D721Med (cell line): ENCODE results near the gene MAP1S.

Experiments
- DNase-seq: peaks from one replicate; pipeline ENCODE4 v3.0.0; 2011; ENCODE audit warnings: low spot score; ENCODE audit not compliant: insufficient read length
- FAIRE-seq: peaks from 2 replicates; lab custom pipeline; 2011; peaks lifted over from hg19 to GRCh38; lab: Jason Lieb, UNC
- TF ChIP-seq, protein P1 (sequence below): IDR thresholded peaks from 2 replicates; pipeline ENCODE4 v1.5.1; 2012; ENCODE audit warnings: mild to moderate bottlenecking, control low read depth; ENCODE audit not compliant: insufficient read depth; ENCODE audit errors: missing control alignments

Gene MAP1S

DNA sequence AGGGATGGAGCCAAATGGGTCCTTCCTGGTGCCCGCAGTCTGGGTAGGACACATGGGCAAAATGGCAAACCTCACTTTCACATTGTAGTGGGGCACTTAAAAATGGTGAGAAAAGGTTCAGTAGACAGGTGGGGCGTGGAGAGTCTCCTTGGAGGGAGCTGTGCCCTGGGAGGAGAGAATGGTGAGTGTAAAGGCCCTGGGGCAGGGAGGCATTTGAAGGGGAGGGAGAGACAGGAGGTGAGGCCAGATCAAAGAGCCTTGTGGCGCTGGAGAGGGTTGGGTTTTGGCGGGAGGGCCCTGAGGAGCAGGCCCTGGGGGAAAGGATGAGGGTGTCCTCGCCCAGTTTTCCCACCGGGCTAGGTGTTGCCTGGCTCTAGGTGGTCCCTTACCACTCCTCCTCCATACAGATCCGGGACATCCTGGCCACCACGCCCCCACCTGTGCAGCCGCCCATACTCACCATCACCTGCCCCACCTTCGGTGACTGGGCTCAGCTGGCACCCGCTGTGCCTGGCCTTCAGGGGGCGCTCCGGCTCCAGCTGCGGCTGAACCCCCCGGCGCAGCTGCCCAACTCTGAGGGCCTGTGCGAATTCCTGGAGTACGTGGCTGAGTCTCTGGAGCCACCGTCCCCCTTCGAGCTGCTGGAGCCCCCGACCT is 6.3 kb downstream of the MAP1S start:
- FAIRE-seq: no peak
- DNase-seq: no peak
- TF ChIP-seq, protein P1, sequence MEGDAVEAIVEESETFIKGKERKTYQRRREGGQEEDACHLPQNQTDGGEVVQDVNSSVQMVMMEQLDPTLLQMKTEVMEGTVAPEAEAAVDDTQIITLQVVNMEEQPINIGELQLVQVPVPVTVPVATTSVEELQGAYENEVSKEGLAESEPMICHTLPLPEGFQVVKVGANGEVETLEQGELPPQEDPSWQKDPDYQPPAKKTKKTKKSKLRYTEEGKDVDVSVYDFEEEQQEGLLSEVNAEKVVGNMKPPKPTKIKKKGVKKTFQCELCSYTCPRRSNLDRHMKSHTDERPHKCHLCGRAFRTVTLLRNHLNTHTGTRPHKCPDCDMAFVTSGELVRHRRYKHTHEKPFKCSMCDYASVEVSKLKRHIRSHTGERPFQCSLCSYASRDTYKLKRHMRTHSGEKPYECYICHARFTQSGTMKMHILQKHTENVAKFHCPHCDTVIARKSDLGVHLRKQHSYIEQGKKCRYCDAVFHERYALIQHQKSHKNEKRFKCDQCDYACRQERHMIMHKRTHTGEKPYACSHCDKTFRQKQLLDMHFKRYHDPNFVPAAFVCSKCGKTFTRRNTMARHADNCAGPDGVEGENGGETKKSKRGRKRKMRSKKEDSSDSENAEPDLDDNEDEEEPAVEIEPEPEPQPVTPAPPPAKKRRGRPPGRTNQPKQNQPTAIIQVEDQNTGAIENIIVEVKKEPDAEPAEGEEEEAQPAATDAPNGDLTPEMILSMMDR: peak; percentile 44

DNA sequence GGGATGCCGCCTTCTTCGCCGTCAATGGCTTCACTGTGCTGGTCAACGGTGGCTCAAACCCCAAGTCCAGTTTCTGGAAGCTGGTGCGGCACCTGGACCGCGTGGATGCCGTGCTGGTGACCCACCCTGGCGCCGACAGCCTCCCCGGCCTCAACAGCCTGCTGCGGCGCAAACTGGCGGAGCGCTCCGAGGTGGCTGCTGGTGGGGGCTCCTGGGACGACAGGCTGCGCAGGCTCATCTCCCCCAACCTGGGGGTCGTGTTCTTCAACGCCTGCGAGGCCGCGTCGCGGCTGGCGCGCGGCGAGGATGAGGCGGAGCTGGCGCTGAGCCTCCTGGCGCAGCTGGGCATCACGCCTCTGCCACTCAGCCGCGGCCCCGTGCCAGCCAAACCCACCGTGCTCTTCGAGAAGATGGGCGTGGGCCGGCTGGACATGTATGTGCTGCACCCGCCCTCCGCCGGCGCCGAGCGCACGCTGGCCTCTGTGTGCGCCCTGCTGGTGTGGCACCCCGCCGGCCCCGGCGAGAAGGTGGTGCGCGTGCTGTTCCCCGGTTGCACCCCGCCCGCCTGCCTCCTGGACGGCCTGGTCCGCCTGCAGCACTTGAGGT is 7.0 kb downstream of the MAP1S start:
- DNase-seq: no peak
- TF ChIP-seq, protein P1: no peak
- FAIRE-seq: no peak

DNA sequence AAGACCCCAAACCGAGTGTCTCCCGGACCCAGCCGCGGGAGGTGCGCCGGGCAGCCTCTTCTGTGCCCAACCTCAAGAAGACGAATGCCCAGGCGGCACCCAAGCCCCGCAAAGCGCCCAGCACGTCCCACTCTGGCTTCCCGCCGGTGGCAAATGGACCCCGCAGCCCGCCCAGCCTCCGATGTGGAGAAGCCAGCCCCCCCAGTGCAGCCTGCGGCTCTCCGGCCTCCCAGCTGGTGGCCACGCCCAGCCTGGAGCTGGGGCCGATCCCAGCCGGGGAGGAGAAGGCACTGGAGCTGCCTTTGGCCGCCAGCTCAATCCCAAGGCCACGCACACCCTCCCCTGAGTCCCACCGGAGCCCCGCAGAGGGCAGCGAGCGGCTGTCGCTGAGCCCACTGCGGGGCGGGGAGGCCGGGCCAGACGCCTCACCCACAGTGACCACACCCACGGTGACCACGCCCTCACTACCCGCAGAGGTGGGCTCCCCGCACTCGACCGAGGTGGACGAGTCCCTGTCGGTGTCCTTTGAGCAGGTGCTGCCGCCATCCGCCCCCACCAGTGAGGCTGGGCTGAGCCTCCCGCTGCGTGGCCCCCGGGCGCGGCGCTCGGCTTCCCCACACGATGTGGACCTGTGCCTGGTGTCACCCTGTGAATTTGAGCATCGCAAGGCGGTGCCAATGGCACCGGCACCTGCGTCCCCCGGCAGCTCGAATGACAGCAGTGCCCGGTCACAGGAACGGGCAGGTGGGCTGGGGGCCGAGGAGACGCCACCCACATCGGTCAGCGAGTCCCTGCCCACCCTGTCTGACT is 7.9 kb downstream of the MAP1S start:
- TF ChIP-seq, protein P1: no peak
- DNase-seq: no peak
- no peak for FAIRE-seq

DNA sequence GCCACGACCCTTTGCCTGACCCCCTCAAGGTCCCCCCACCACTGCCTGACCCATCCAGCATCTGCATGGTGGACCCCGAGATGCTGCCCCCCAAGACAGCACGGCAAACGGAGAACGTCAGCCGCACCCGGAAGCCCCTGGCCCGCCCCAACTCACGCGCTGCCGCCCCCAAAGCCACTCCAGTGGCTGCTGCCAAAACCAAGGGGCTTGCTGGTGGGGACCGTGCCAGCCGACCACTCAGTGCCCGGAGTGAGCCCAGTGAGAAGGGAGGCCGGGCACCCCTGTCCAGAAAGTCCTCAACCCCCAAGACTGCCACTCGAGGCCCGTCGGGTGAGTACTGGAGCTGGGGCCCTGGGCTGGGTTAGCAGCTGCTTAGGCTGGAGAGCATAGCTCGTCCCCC is 8.6 kb downstream of the MAP1S start:
- TF ChIP-seq, protein P1: no peak
- no peak for FAIRE-seq

DNA sequence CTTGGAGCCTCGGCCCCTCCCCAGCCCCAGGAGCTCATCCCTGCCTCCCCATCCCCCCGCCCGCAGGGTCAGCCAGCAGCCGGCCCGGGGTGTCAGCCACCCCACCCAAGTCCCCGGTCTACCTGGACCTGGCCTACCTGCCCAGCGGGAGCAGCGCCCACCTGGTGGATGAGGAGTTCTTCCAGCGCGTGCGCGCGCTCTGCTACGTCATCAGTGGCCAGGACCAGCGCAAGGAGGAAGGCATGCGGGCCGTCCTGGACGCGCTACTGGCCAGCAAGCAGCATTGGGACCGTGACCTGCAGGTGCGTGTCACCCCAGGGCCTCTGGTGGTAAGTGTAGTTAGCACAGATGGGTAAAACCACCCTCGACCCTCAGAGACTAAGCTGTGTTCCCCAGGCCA is 13.8 kb downstream of the MAP1S start:
- FAIRE-seq (no peak), DNase-seq (no peak)
- TF ChIP-seq, protein P1: no peak

More for the DNA sequence above, 8.6 kb downstream of the MAP1S start:
- DNase-seq: no peak

DNA sequence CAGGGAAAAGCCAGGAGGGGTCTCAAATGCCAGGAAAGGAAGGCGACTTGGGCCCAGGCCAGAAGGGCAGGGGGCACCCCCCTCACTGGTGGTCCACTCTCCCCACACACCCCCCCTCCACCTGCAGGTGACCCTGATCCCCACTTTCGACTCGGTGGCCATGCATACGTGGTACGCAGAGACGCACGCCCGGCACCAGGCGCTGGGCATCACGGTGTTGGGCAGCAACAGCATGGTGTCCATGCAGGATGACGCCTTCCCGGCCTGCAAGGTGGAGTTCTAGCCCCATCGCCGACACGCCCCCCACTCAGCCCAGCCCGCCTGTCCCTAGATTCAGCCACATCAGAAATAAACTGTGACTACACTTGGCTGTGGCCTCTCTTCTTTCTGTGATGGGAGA is 14.9 kb downstream of the MAP1S start:
- DNase-seq (no peak), FAIRE-seq (no peak)
- TF ChIP-seq, protein P1: no peak
